Measurements from ENCODE around the gene APBB2.

DNA sequence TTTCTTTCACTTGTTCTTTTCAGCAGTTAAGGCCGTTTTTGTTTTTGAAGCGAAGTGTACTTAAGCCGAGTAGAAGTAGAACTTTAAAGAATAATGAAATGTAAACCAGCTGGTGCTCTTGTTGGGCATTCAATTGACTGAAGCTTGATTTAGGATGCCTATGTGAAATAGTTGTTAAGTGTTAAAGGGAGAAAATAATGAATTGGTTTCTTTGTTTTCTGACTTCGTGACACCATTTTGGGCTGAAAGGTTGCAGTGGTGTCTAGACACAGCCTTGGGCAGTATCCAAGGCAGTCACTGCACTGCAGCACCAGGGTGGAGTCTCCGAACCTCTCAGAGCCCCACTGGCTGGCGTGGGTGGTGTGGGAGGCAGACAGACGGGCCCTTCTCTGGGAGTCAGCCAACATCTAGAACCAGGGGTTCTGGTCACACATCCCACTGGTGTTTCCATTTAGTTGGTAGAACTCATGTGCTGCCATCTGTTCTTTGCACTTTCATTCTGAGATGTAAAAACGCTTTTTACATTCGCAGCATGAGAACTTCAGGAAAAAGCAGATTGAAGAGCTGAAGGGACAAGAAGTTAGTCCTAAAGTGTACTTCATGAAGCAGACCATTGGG is 45.9 kb upstream of the APBB2 start:
- TF ChIP-seq, protein P1, sequence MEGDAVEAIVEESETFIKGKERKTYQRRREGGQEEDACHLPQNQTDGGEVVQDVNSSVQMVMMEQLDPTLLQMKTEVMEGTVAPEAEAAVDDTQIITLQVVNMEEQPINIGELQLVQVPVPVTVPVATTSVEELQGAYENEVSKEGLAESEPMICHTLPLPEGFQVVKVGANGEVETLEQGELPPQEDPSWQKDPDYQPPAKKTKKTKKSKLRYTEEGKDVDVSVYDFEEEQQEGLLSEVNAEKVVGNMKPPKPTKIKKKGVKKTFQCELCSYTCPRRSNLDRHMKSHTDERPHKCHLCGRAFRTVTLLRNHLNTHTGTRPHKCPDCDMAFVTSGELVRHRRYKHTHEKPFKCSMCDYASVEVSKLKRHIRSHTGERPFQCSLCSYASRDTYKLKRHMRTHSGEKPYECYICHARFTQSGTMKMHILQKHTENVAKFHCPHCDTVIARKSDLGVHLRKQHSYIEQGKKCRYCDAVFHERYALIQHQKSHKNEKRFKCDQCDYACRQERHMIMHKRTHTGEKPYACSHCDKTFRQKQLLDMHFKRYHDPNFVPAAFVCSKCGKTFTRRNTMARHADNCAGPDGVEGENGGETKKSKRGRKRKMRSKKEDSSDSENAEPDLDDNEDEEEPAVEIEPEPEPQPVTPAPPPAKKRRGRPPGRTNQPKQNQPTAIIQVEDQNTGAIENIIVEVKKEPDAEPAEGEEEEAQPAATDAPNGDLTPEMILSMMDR (IDR thresholded peaks at IDR 0.05), result no peak
- TF ChIP-seq POLR2AphosphoS5 (IDR thresholded peaks at IDR 0.05) (no peak), POLR2A (IDR thresholded peaks at IDR 0.05) (no peak), EP300 (IDR thresholded peaks at IDR 0.05) (no peak)
